Stimulated activated CD4-positive, alpha-beta T cell treated with anti-CD3 and anti-CD28 coated beads, Interleukin-4, amount 100 ng/mL, for 4 hours (primary cell): ENCODE results near the gene CDK1.

ENCODE experiments used
- DNase-seq, 2 experiments: peaks; one replicate each; pipeline ENCODE4 v3.0.0-alpha.2; 2020

Gene CDK1

GRCh38 chr10:60778971-60779796 is 906 bp downstream of the CDK1 start:
- no peak for DNase-seq

GRCh38 chr10:60781661-60782060 is 3.4 kb downstream of the CDK1 start:
- DNase-seq: no peak

GRCh38 chr10:60784641-60785040 is 6.4 kb downstream of the CDK1 start:
- DNase-seq: no peak

- no peak for DNase-seq
Observed at GRCh38 chr10:60788544-60788943, 10.3 kb downstream of the CDK1 start.

GRCh38 chr10:60789340-60789739 is 11.1 kb downstream of the CDK1 start:
- no peak for DNase-seq

- DNase-seq: no peak
Observed at GRCh38 chr10:60794953-60795352, 16.7 kb downstream of the CDK1 start.

GRCh38 chr10:60795465-60796202 is 17.4 kb downstream of the CDK1 start:
- no peak for DNase-seq

GRCh38 chr10:60796481-60796880 is 18.2 kb downstream of the CDK1 start:
- DNase-seq: no peak

- no peak for DNase-seq
Observed at GRCh38 chr10:60797200-60797599, 18.9 kb downstream of the CDK1 start.

- no peak for DNase-seq
Observed at GRCh38 chr10:60798031-60798430, 19.8 kb downstream of the CDK1 start.

GRCh38 chr10:60798870-60799269 is 20.6 kb downstream of the CDK1 start:
- DNase-seq: no peak

GRCh38 chr10:60799971-60800650 is 21.8 kb downstream of the CDK1 start:
- DNase-seq: no peak

GRCh38 chr10:60800918-60801317 is 22.6 kb downstream of the CDK1 start:
- no peak for DNase-seq

GRCh38 chr10:60801522-60801921 is 23.2 kb downstream of the CDK1 start:
- DNase-seq: no peak

- no peak for DNase-seq
Observed at GRCh38 chr10:60803433-60803832, 25.2 kb downstream of the CDK1 start.

GRCh38 chr10:60803865-60804264 is 25.6 kb downstream of the CDK1 start:
- DNase-seq: no peak

- DNase-seq: no peak
Observed at GRCh38 chr10:60806921-60807320, 28.6 kb downstream of the CDK1 start.

GRCh38 chr10:60807499-60807898 is 29.2 kb downstream of the CDK1 start:
- no peak for DNase-seq

- DNase-seq: no peak
Observed at GRCh38 chr10:60808036-60808435, 29.8 kb downstream of the CDK1 start.

- DNase-seq: no peak
Observed at GRCh38 chr10:60809157-60809556, 30.9 kb downstream of the CDK1 start.

GRCh38 chr10:60810437-60811182 is 32.3 kb downstream of the CDK1 start:
- no peak for DNase-seq

- DNase-seq: peak in 1 of 2 experiments; percentile 10
Observed at GRCh38 chr10:60816628-60817397, 38.5 kb downstream of the CDK1 start.
